ENCODE measurements around the gene CACNB2. TPM values are rescaled to one million over a fixed set of nuclear protein-coding genes. Genes with fewer than 3 reads are reported as not detected.

CACNB2 gene
- total RNA-seq, 2 donors from 2014 or later = 5.5 to 17.4 TPM

- intact Hi-C loops (cut with DNase I) = loop anchor here (10.0 kb wide), 1 partner anchor 90 kb away; no protein-coding TSS in a partner anchor
- Histone ChIP-seq H3K27ac (no peak overlapping the region), H3K4me3 (no peak overlapping the region), H3K4me1 (replicated peaks) (no peaks in the 10 kb centered on the region), H3K27me3 (replicated peaks; ENCODE audit: insufficient read depth) (no peaks in the 10 kb centered on the region), H3K9me3 (no peaks in the 10 kb centered on the region), H3K36me3 (no peaks in the 10 kb centered on the region)
- no peak for DNase-seq (ENCODE audit: low spot score)
- TF ChIP-seq POLR2A (IDR thresholded peaks at IDR 0.05) = no peak
- TF ChIP-seq POLR2AphosphoS5 (IDR thresholded peaks at IDR 0.05) = no peak
- no peak for TF ChIP-seq CTCF (IDR thresholded peaks at IDR 0.05)
- 71% methylated on average over 12 of the region's 12 CpGs for WGBS
Measured at GRCh38 chr10:18224626-18225445, 84.6 kb downstream of the CACNB2 start.

- Histone ChIP-seq H3K27ac (no peak overlapping the region), H3K27me3 (replicated peaks; ENCODE audit: insufficient read depth) (no peaks in the 10 kb centered on the region), H3K4me1 (replicated peaks) (no peaks in the 10 kb centered on the region), H3K4me3 (no peak overlapping the region), H3K9me3 (no peaks in the 10 kb centered on the region), H3K36me3 (no peaks in the 10 kb centered on the region)
- DNase-seq (ENCODE audit: low spot score) = no peak
- intact Hi-C loops (cut with DNase I) = loop anchor here (10.0 kb wide), 1 partner anchor 88 kb away; no protein-coding TSS in a partner anchor
- TF ChIP-seq POLR2A (IDR thresholded peaks at IDR 0.05) (no peak), CTCF (IDR thresholded peaks at IDR 0.05) (no peak), POLR2AphosphoS5 (IDR thresholded peaks at IDR 0.05) (no peak)
- WGBS = 81% methylated on average over 5 of the region's 5 CpGs
Measured at GRCh38 chr10:18226336-18226735, 86.1 kb downstream of the CACNB2 start.

GRCh38 chr10:18229826-18230225 lies 89.6 kb downstream of the CACNB2 start:
- TF ChIP-seq POLR2AphosphoS5 (IDR thresholded peaks at IDR 0.05) = no peak
- TF ChIP-seq CTCF (IDR thresholded peaks at IDR 0.05) = no peak
- no peak for TF ChIP-seq POLR2A (IDR thresholded peaks at IDR 0.05)
- H3K27me3 ChIP-seq (replicated peaks; ENCODE audit: insufficient read depth) = no peaks in the 10 kb centered on the region
- H3K4me1 ChIP-seq (replicated peaks) = no peaks in the 10 kb centered on the region
- H3K27ac ChIP-seq = no peak overlapping the region
- 85% methylated on average over 3 of the region's 3 CpGs for WGBS
- H3K9me3 ChIP-seq = no peaks in the 10 kb centered on the region
- H3K36me3 ChIP-seq = no peaks in the 10 kb centered on the region
- H3K4me3 ChIP-seq = no peak overlapping the region
- DNase-seq (ENCODE audit: low spot score) = no peak
- intact Hi-C loops (cut with DNase I) = loop anchor here (10.0 kb wide), 1 partner anchor 85 kb away; no protein-coding TSS in a partner anchor

GRCh38 chr10:18230794-18231193 lies 90.6 kb downstream of the CACNB2 start:
- Histone ChIP-seq H3K27me3 (replicated peaks; ENCODE audit: insufficient read depth) (no peaks in the 10 kb centered on the region), H3K4me1 (replicated peaks) (no peaks in the 10 kb centered on the region), H3K9me3 (no peaks in the 10 kb centered on the region), H3K27ac (no peak overlapping the region), H3K36me3 (no peaks in the 10 kb centered on the region), H3K4me3 (no peak overlapping the region)
- TF ChIP-seq POLR2AphosphoS5 (IDR thresholded peaks at IDR 0.05) = no peak
- TF ChIP-seq POLR2A (IDR thresholded peaks at IDR 0.05) = no peak
- TF ChIP-seq CTCF (IDR thresholded peaks at IDR 0.05) = no peak
- DNase-seq (ENCODE audit: low spot score) = no peak
- 95% methylated on average over 2 of the region's 2 CpGs for WGBS
- intact Hi-C loops (cut with DNase I) = no loop called here

GRCh38 chr10:18231480-18231879 lies 91.3 kb downstream of the CACNB2 start:
- H3K36me3 ChIP-seq = no peaks in the 10 kb centered on the region
- no peaks in the 10 kb centered on the region for H3K4me1 ChIP-seq (replicated peaks)
- H3K27ac ChIP-seq = no peak overlapping the region
- no peak overlapping the region for H3K4me3 ChIP-seq
- H3K27me3 ChIP-seq (replicated peaks; ENCODE audit: insufficient read depth) = no peaks in the 10 kb centered on the region
- no peak for TF ChIP-seq CTCF (IDR thresholded peaks at IDR 0.05)
- TF ChIP-seq POLR2A (IDR thresholded peaks at IDR 0.05) = no peak
- TF ChIP-seq POLR2AphosphoS5 (IDR thresholded peaks at IDR 0.05) = no peak
- no peak for DNase-seq (ENCODE audit: low spot score)
- intact Hi-C loops (cut with DNase I) = no loop called here
- 77% methylated on average over 2 of the region's 2 CpGs for WGBS
- H3K9me3 ChIP-seq = no peaks in the 10 kb centered on the region

Measured in prostate gland (tissue), 2 donors.